K562 (cell line): ENCODE measurements around the gene PRM2.

Experiments
- ELF1 ChIP-seq: fragments of 200-800 bp; sonication (Bioruptor generic); IDR thresholded peaks from 2 replicates; pipeline ENCODE4 v1.6.1; 2016; ENCODE audit warnings: missing genetic modification characterization, missing compliant biosample characterization
- SREBF2 ChIP-seq: sonication (generic); formaldehyde crosslinking; IDR thresholded peaks from 2 replicates; pipeline ENCODE4 v1.4.0; 2020; ENCODE audit warnings: mild to moderate bottlenecking, missing genetic modification reagents

DNA sequence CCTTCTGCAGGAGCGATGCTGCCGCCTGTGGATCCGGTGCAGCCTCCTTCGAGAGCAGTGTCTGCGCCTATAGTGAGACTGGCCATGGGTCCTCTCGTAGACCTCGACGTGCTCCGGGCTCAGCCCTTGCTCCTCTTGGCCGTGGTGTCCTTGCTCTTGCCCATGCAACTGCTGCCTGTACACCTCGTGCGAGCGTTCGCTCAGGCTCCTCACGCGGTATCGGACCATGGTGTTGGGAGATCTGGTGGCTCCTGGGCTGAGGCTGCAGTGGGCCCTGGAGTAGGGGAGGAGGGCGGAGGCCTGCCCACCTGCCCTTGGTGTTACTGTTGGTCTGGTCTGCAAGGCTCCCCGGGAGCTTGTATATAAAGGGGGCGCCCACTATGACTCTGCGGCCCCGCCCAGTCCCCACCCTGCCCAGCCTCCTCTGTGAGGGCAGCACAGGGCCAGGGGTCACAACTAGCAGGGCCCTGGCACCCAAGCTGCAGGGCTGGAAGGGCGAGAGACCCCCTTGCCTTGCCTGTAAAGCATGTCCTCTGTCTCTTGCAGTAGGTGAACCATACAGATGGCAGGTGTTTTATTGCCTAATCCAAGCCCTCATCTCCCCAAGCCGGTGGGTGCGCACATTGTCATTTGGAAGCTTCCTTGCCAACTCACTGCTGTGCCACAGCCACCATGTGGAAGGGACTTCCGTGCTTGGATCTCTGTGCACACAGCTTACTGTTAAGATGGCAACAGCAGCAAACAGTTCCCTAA is at the start of gene PRM2:
- TF ChIP-seq ELF1 (tag) (no peak), SREBF2 (CRISPR knock-in tag) (no peak)
